DOHH2 (cell line): ENCODE data around the gene CRIP1.

Experiments used
- H3F3A ChIP-seq: fragments of 200-600 bp; sonication (generic), shearing (Covaris generic); 2 replicates; pipeline ENCODE4 v1.6.0; 2016; ENCODE audit warnings: antibody characterized with exemption, mild to moderate bottlenecking; ENCODE audit not compliant: control insufficient read depth, insufficient read depth
- H3K27ac ChIP-seq: fragments of 200-600 bp; sonication (generic); 2 replicates; pipeline ENCODE4 v1.5.1; 2014; ENCODE audit warnings: low read depth, mild to moderate bottlenecking, low read length, moderate library complexity
- H3K27me3 ChIP-seq: fragments of 200-600 bp; sonication (generic); 2 replicates; pipeline ENCODE4 v1.6.1; 2014; ENCODE audit warnings: mild to moderate bottlenecking, low read length, mixed read lengths; ENCODE audit not compliant: control insufficient read depth
- H3K36me3 ChIP-seq: fragments of 200-600 bp; sonication (generic); 2 replicates; pipeline ENCODE4 v1.6.1; 2014; ENCODE audit warnings: mild to moderate bottlenecking, low read length, moderate library complexity, mixed read lengths; ENCODE audit not compliant: control insufficient read depth
- H3K4me1 ChIP-seq: fragments of 200-600 bp; sonication (generic); 2 replicates; pipeline ENCODE4 v1.6.1; 2014; ENCODE audit warnings: mild to moderate bottlenecking, low read length, mixed read lengths; ENCODE audit not compliant: control insufficient read depth
- H3K4me2 ChIP-seq: fragments of 200-600 bp; sonication (generic); 2 replicates; pipeline ENCODE4 v1.6.0; 2014; ENCODE audit warnings: mild to moderate bottlenecking, low read length, moderate library complexity
- H3K4me3 ChIP-seq: fragments of 200-600 bp; sonication (generic); 2 replicates; pipeline ENCODE4 v1.5.1; 2014; ENCODE audit warnings: mild to moderate bottlenecking, low read length, mixed read lengths
- H3K79me2 ChIP-seq: fragments of 200-600 bp; sonication (generic); 2 replicates; pipeline ENCODE4 v1.6.1; 2014; ENCODE audit warnings: mild to moderate bottlenecking, low read length, mixed read lengths; ENCODE audit not compliant: control insufficient read depth
- H3K9me2 ChIP-seq: fragments of 200-600 bp; sonication (generic); replicated peaks from 2 replicates; pipeline ENCODE4 v1.6.1; 2014; ENCODE audit warnings: mild to moderate bottlenecking, low read length, mixed read lengths; ENCODE audit not compliant: control insufficient read depth
- H3K9me3 ChIP-seq: fragments of 200-600 bp; sonication (generic); 2 replicates; pipeline ENCODE4 v1.6.1; 2014; ENCODE audit warnings: antibody characterized with exemption, low read length, mixed read lengths; ENCODE audit not compliant: control insufficient read depth, insufficient read depth
- H4K20me1 ChIP-seq: fragments of 200-600 bp; sonication (generic); 2 replicates; pipeline ENCODE4 v1.6.0; 2014; ENCODE audit warnings: low read depth, mild to moderate bottlenecking, antibody characterized with exemption, low read length, moderate library complexity; ENCODE audit not compliant: control insufficient read depth, insufficient read depth
- CTCF ChIP-seq: fragments of 200-600 bp; sonication (generic); IDR thresholded peaks from one replicate; pipeline ENCODE4 v1.5.1; 2014; ENCODE audit warnings: antibody characterized with exemption, mild to moderate bottlenecking, low read depth, low read length; ENCODE audit not compliant: poor library complexity, severe bottlenecking
- EZH2phosphoT487 ChIP-seq: fragments of 200-600 bp; sonication (generic); IDR thresholded peaks from 2 replicates; pipeline ENCODE4 v1.6.1; 2017; ENCODE audit warnings: borderline replicate concordance, mild to moderate bottlenecking, antibody characterized with exemption, low read length, moderate library complexity, mixed read lengths

CRIP1 gene

GRCh38 chr14:105492971-105493871 lies 6.5 kb downstream of the CRIP1 start:
- no peak overlapping the region for H3K4me2 ChIP-seq
- H3K4me1 ChIP-seq = peaks cover 21% of the 10 kb centered on the region
- H3K9me2 ChIP-seq = no peaks in the 10 kb centered on the region
- peaks cover 9% of the 10 kb centered on the region for H3K79me2 ChIP-seq
- no peaks in the 10 kb centered on the region for H3K27me3 ChIP-seq
- H3K9me3 ChIP-seq = no peaks in the 10 kb centered on the region
- H3F3A ChIP-seq = no peaks in the 10 kb centered on the region
- peaks cover 8% of the 10 kb centered on the region; the same call in 1 of the 2 replicates for H4K20me1 ChIP-seq
- no peak overlapping the region for H3K4me3 ChIP-seq
- no peak overlapping the region for H3K27ac ChIP-seq
- TF ChIP-seq CTCF (no peak), EZH2phosphoT487 (no peak)
- H3K36me3 ChIP-seq = peaks cover 9% of the 10 kb centered on the region

GRCh38 chr14:105493921-105494605 lies 7.4 kb downstream of the CRIP1 start:
- Histone ChIP-seq H4K20me1 (peaks cover 8% of the 10 kb centered on the region; the same call in 1 of the 2 replicates), H3K27ac (no peak overlapping the region), H3K79me2 (peaks cover 9% of the 10 kb centered on the region), H3K4me3 (no peak overlapping the region), H3F3A (no peaks in the 10 kb centered on the region), H3K9me2 (no peaks in the 10 kb centered on the region), H3K27me3 (no peaks in the 10 kb centered on the region), H3K9me3 (no peaks in the 10 kb centered on the region), H3K4me2 (no peak overlapping the region), H3K36me3 (peaks cover 9% of the 10 kb centered on the region), H3K4me1 (peaks cover 16% of the 10 kb centered on the region)
- TF ChIP-seq CTCF (no peak), EZH2phosphoT487 (no peak)

- H3K4me3 ChIP-seq = no peak overlapping the region
- no peaks in the 10 kb centered on the region for H3K9me3 ChIP-seq
- H3K27ac ChIP-seq = no peak overlapping the region
- no peaks in the 10 kb centered on the region for H3F3A ChIP-seq
- no peak overlapping the region for H3K4me2 ChIP-seq
- peaks cover 11% of the 10 kb centered on the region for H3K4me1 ChIP-seq
- TF ChIP-seq EZH2phosphoT487 (no peak), CTCF (no peak)
- H3K36me3 ChIP-seq = peaks cover 9% of the 10 kb centered on the region
- peaks cover 9% of the 10 kb centered on the region for H3K79me2 ChIP-seq
- H4K20me1 ChIP-seq = peaks cover 8% of the 10 kb centered on the region; the same call in 1 of the 2 replicates
- H3K27me3 ChIP-seq = no peaks in the 10 kb centered on the region
- H3K9me2 ChIP-seq = no peaks in the 10 kb centered on the region
Measured at GRCh38 chr14:105494606-105494929, 7.9 kb downstream of the CRIP1 start.
